Panc1 (cell line): Measurements from ENCODE around the gene IVD.

Experiments used
- CTCF ChIP-seq: fragments of 450-650 bp; IDR thresholded peaks from 2 replicates; pipeline ENCODE4 v1.5.1; 2017; ENCODE audit warnings: mild to moderate bottlenecking
- POLR2AphosphoS5 ChIP-seq: IDR thresholded peaks from 2 replicates; pipeline ENCODE4 v1.6.1; 2012; ENCODE audit warnings: mild to moderate bottlenecking, low read depth, low read length, moderate library complexity
- TCF7L2 ChIP-seq: IDR thresholded peaks from 2 replicates; pipeline ENCODE4 v1.6.1; 2011; ENCODE audit warnings: mild to moderate bottlenecking, low read depth, low read length, inconsistent platforms
- TF ChIP-seq, protein P1 (sequence below), 2 experiments: IDR thresholded peaks; 2 replicates each; pipeline ENCODE4 v1.6.1; 2011 to 2012; ENCODE audit warnings: low read depth in 2 of 2, control low read depth in 1 of 2, low read length in 1 of 2, mild to moderate bottlenecking in 1 of 2, moderate library complexity in 1 of 2; ENCODE audit not compliant: insufficient read depth in 1 of 2

- TF ChIP-seq CTCF (no peak), POLR2AphosphoS5 (no peak), TCF7L2 (no peak)
- TF ChIP-seq, protein P1, sequence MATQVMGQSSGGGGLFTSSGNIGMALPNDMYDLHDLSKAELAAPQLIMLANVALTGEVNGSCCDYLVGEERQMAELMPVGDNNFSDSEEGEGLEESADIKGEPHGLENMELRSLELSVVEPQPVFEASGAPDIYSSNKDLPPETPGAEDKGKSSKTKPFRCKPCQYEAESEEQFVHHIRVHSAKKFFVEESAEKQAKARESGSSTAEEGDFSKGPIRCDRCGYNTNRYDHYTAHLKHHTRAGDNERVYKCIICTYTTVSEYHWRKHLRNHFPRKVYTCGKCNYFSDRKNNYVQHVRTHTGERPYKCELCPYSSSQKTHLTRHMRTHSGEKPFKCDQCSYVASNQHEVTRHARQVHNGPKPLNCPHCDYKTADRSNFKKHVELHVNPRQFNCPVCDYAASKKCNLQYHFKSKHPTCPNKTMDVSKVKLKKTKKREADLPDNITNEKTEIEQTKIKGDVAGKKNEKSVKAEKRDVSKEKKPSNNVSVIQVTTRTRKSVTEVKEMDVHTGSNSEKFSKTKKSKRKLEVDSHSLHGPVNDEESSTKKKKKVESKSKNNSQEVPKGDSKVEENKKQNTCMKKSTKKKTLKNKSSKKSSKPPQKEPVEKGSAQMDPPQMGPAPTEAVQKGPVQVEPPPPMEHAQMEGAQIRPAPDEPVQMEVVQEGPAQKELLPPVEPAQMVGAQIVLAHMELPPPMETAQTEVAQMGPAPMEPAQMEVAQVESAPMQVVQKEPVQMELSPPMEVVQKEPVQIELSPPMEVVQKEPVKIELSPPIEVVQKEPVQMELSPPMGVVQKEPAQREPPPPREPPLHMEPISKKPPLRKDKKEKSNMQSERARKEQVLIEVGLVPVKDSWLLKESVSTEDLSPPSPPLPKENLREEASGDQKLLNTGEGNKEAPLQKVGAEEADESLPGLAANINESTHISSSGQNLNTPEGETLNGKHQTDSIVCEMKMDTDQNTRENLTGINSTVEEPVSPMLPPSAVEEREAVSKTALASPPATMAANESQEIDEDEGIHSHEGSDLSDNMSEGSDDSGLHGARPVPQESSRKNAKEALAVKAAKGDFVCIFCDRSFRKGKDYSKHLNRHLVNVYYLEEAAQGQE (IDR thresholded peaks at IDR 0.05; ENCODE audit: insufficient read depth in 1 of 2, low read depth in 2 of 2, low read length in 1 of 2), result no peak
Observed at GRCh38 chr15:40459391-40460015, 53.9 kb downstream of the IVD start.
